Measurements from ENCODE around the gene DDX5.
"Not testable (repeated sequence)": the region's sequence is repeated elsewhere in the genome, so short reads cannot be mapped to it uniquely, and the experiment has no call there.

The DDX5 gene

GRCh38 chr17:64491034-64491860 lies 14.8 kb downstream of the DDX5 start:
- no peak for DNase-seq

- no peak for DNase-seq
These were observed 17.8 kb downstream of the DDX5 start for GRCh38 chr17:64488301-64488700.

GRCh38 chr17:64484380-64484779 lies 21.7 kb downstream of the DDX5 start:
- no peak for DNase-seq

DNA sequence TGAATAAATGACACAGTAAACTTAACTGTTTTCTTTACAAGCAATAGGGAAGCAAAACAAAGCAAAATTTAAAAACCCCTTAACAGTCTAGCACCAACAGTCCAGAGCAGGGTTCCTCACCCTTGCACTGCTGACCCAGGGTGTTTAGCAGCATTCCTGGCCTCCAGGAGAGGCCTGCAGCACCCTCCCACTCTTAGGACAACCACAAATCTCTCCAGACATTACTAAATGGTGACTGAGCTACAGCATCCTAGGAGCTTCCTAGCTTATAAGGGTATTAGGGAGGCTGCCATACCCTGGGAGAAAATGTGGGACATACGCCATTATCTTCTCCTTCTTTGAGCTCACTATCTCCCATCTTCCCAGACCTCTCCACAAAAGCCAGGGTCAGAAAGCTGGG lies 25.1 kb downstream of the DDX5 start:
- no peak for DNase-seq

- DNase-seq, result no peak
These were observed 28.2 kb downstream of the DDX5 start for GRCh38 chr17:64477849-64478248.

- no peak for DNase-seq
These were observed 33.5 kb downstream of the DDX5 start for GRCh38 chr17:64472564-64472963.

- DNase-seq, result no peak
These were observed 34.6 kb downstream of the DDX5 start for GRCh38 chr17:64471440-64471839.

DNA sequence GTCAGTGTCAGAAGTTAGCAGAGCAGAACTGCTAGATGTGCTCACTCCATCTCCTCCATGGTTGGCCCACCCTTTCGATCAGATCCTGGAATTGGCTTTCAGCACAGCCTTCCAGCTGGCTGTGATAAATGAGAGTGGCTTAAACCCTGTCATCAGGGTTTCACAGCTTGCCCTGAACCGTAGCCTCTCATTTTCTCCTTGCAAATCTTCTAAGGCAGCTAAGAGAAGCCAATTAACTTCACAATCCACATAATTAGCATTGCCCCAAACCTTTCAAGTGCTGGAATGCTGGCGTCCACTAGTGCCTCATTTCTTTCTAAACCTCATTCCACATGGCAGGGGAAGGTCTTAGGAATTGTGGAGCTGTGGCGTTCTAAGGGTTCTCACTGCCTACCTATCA lies 35.5 kb downstream of the DDX5 start:
- DNase-seq, result no peak

DNA sequence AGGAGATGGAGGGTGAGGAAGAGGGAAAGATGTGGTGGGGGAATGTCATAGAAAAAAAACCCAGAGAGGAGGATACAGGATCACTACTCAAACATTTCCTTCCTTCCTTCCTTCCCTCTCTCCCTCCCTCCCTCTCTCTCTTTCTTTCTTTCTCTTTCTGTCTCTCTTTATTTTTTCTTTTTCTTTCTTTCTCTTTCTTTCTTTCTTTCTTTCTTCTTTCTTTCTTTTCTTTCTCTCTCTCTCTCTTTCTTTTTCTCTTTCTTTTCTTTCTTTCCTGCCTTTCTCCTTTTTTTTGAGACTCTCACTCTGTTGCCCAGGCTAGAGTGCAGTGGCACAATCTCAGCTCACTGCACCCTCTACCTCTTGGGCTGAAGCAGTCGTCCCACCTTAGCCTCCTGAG lies 39.3 kb downstream of the DDX5 start:
- not testable (repeated sequence) for DNase-seq

- DNase-seq, result no peak
These were observed 39.9 kb downstream of the DDX5 start for GRCh38 chr17:64466019-64466735.

- no peak for DNase-seq
These were observed 44.3 kb downstream of the DDX5 start for GRCh38 chr17:64461788-64462187.

DNA sequence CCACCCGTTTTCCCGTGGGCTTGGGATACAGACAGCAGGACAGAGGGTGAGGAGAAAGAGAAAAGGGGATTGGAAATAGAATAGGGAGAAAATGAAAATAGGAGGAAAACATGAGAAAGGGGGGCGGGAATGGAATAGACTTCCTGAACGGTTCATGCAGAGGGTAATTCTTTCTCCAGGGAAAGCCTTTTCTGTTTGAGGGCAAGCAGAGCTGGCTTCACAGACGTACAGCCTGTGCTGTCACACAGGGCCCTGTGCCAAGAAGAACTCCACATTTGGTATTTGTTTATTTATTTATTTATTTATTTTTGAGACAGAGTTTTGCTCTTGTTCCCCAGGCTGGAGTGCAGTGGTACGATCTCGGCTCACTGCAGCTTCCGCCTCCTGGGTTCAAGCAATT lies 45.1 kb downstream of the DDX5 start:
- DNase-seq, result no peak

- not testable (repeated sequence) for DNase-seq
These were observed 46.3 kb downstream of the DDX5 start for GRCh38 chr17:64459818-64460217.

DNA sequence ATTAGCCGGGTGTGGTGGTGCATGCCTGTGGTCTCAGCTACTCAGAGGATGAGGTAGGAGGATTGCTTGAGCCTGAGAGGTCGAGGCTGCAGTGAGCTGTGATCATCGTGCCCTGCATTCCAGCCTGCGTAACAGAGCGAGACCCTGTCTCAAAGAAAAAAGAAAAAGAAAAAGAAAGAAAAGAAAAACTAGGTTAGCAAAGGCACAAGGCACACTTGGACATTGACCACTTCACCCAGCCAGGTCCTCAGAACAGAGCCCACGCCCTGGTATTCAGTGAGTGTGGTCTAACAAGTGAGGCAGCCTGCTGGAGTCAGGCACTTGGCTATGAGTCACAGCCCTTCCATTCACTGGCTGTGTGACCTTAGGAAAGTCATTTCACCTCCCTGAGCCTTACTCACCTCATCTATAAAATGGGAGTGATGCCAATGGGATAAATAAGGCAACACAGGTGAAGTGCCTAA lies 46.8 kb downstream of the DDX5 start:
- DNase-seq, result no peak

- DNase-seq, result no peak
These were observed 47.3 kb downstream of the DDX5 start for GRCh38 chr17:64458756-64459155.

- no peak for DNase-seq
These were observed 48.9 kb downstream of the DDX5 start for GRCh38 chr17:64457156-64457555.

- no peak for DNase-seq
These were observed 49.9 kb downstream of the DDX5 start for GRCh38 chr17:64455993-64456885.

DNA sequence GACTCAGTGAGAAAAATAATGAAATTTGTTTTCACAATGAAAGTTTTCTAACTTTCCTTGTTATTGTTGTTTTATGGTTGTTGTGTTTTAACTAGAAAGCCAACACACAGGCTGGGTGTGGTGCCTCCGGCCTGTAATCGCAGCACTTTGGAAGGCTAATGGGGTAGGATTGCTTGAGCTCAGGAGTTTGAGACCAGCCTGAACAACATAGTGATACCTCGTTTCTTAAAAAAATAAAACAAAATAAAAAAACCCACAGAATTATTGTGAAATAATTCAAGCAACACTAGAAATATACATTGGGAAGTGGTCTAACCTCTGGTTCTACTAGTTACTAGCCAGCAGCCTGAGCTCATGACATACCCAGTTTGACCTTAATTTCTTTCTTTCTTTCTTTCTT lies 56.5 kb downstream of the DDX5 start:
- DNase-seq, result no peak

GRCh38 chr17:64448665-64449512 lies 57.2 kb downstream of the DDX5 start, which contains the start of gene MILR1:
Gene MILR1 (plus strand): TSS chr17:64449115. CDS start chr17:64449169, 54 bp downstream.
- no peak for DNase-seq

All from NCI-H1694 (cell line).